Left renal pelvis (tissue), 4 donors: ENCODE data around the gene UBAC2. TPM values are rescaled to one million over a fixed set of nuclear protein-coding genes. Genes with fewer than 3 reads are reported as not detected.

Experiments used
- DNase-seq, 4 donors: peaks; one replicate each; pipeline ENCODE4 v3.0.0-alpha.2; 2013; ENCODE audit warnings: low read depth in 4 of 4, low spot score in 3 of 4
- polyA plus RNA-seq, 4 donors: library from polyadenylated mRNA; unstranded; fragments of 120-200 nt; gene quantifications; one replicate each; pipeline ENCODE4 v1.2.1, GENCODE V29; 2013; ENCODE audit not compliant: insufficient read length in 4 of 4

UBAC2 gene
- polyA plus RNA-seq, 4 donors = 74.5 to 107 (median 94.7) TPM

DNA sequence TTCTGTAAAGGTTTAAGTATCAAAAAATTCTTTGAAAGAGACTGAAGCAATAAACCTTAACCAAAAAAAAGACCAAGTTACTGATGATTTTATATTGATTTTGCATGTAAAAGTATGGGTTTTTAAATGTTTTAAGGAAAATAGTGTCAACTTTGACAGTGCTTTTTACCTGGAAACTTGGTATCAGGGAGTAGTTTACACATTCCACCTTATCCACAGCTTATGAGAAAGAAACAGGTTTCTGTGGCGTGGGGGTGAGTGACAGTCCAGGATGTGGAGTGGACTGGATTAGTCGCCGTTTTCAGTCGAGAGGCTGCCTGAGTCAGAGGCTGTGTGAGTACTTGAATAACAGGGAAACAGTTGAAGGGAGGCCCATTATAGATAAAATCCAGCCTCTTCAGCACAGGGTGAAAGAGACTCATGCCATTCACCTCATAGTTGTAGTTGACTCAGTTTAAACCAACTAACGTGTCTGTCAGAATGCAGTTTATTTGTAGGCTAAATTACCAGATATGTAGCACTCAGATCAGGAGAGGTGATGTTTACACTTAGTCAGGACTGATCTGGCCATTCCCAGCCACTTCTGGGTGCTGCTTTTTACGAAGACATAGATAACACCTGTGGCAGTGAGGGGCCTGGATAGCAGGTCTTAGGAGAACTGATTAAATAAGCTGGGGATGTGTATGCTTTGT, 107.1 kb downstream of the UBAC2 start:
- no peak for DNase-seq

GRCh38 chr13:99308471-99309087, 107.9 kb downstream of the UBAC2 start:
- no peak for DNase-seq

- DNase-seq = no peak
Measured at GRCh38 chr13:99310382-99311031, 109.9 kb downstream of the UBAC2 start.

DNA sequence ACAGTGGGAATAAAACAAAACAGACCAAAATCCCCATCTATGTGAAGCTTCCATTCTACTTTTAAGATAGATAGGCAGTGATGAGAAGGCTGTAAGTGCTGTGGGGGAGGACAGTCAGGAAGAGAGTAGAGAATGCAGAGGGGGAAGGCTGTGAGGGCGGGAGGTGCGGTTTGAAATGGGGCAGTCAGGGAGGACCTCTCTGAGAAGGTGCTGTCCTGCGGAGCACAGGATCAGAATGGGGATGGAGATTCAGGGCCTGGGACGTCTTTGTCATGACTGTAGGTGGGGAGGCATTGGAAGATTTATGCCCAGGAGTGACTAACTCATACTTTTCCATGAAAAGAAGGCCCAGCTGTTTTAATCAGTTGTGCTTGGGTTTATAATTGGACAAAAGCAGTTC, 110.5 kb downstream of the UBAC2 start:
- no peak for DNase-seq

DNA sequence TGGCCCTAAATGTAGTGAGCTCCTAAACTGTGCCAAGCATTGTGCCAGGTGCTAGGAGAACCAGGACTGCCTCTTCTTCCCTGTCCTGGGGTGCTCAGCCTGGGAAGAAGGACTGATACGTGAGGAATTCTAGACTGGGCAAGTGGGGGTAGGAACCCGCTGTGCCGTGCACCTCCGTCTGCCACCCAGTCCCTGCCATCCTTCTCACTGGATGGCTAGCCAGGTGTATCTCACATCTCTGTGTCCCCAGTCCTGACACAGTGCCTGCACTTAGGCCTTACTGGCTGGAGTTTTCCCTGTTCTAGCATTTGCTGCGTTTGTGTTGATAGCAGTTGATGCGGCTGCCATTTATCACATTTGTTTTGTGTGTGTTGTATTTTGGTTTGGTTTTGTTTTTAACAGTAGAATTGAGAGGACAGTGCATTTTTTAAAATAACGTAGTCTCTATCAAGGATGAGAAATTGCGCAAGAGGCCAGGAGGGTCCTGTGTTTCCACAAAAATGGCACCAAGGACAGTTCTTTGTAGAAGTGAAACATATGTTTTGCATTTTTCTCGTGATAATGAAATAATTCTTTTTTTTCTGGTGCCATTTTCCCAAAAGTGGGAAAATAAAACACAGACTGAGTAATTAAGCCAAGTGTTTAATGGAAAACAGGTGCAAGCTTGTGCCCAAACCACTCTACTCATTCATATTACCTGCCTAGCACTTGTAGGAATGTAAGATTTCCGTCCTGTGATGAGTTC, 111.3 kb downstream of the UBAC2 start:
- no peak for DNase-seq

- DNase-seq = no peak
Measured at GRCh38 chr13:99312493-99312883, 111.8 kb downstream of the UBAC2 start.

DNA sequence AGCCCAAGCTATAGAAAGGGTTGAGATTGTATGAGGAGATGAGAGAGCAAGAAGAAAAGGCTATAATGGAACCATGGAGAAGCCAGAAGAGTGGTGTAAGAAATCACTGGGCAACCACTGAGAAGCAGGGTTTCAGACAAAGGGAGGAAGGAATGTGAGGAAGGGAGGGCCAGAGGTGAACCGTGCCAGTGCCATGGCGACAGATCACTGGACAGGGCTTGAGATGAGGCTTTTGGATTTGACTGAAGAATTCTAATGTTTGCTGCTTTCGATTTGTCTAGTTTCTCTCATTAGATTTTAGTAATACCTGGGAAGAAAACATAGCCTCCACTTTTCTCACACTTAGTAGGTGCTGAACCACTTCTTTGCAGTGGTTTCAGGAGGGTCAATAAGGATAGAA, 112.8 kb downstream of the UBAC2 start:
- DNase-seq = no peak

- no peak for DNase-seq
Measured at GRCh38 chr13:99313941-99314340, 113.3 kb downstream of the UBAC2 start.

DNA sequence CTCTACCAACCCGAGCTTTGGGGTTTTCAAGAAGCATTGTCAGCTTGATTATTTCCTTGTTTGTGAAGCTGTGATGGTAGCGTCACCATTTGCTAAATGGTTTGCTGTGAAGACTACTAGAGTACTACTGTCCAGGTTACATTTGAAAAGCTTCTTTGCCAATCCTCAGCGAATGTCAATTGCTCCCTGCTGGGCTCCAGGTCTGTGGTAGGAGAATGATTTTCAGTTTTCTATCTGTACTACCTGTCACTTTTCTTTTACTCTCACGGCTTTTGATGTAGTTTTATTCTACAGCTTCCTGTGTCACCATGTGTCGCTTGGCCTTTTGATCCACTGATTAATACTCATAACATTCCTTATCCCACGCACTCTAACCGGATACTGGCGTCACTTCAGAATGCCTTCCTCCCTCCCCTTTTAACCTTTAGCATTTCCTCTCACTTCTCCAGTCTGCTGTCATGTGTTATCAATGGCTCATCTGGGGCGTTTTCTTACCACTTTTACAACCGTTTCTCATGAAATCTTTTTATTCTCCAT, 114.1 kb downstream of the UBAC2 start:
- no peak for DNase-seq

DNA sequence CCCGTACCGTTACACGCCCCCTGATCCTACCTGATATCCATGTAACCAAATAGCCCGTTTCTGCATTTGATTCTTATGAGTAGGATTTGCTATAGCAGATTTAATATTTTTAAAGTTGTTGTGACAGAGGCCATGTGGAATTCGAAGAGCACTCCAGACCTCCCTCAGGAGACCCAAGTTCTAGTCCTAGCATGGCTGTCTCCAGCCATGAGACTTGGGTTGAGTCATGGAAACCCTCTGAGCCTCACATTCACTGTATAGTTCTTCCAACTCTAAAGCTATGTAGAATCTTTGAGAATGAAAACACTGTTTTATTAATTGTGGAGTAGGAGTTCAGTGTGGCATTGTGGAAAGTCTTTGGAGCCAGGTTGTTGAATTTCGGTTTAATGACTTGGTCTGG, 114.5 kb downstream of the UBAC2 start:
- no peak for DNase-seq

DNA sequence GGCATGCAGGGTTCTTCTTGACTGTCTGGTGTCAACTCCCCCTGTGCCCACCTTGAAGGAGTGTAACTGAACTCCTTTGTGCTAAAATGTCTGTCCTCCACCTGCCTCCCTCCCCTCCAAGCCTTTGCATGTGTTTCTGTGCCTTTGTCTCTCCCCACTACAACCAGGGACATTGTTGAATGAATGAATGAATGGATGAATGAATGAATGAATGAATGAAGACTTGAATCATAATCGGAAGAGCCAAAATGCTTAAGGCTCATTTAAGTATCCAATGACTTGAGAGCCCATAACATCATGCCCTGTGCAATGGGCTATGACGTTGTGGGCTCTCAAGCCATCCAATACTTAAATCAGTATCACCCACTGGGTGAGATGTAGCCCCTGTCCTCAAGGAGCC, 115.6 kb downstream of the UBAC2 start:
- DNase-seq = no peak

GRCh38 chr13:99316657-99317256, 116.1 kb downstream of the UBAC2 start:
- no peak for DNase-seq

DNA sequence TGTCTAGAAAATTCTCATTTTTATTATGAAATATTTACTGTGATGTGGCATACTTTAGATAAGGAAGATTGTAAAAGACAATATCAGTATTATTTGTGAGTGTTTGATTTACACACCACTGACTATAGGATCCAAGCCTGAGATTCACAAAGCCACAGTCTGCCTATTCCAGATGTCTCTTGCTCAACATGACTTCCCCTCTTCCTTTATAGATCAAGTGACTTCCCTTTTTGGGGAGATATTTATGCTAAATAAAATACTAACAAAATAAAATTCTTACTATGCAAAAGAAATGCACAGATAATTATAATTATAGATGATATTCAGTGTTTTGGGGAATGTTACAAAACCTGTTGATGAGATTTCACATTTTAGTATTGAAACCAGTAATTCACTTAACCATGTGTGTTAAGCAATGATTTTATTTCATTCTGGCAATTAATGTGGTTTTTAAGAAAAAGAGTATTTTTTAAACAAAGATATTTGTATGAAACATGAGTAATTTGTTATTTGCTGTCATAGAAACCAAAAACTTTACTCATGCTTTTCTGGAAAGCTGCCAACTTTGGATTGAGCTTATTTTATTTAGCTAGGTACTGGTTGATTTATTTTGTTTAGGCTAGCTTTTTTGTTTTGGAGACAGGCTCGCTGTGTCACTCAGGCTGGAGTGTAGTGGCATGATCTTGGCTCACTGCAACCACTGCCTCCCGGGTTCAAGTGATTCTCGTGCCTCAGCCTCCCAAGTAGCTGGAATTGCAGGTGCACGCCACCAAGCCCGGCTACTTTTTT, 120.2 kb downstream of the UBAC2 start:
- no peak for DNase-seq

GRCh38 chr13:99321709-99322108, 121.1 kb downstream of the UBAC2 start:
- DNase-seq = no peak

DNA sequence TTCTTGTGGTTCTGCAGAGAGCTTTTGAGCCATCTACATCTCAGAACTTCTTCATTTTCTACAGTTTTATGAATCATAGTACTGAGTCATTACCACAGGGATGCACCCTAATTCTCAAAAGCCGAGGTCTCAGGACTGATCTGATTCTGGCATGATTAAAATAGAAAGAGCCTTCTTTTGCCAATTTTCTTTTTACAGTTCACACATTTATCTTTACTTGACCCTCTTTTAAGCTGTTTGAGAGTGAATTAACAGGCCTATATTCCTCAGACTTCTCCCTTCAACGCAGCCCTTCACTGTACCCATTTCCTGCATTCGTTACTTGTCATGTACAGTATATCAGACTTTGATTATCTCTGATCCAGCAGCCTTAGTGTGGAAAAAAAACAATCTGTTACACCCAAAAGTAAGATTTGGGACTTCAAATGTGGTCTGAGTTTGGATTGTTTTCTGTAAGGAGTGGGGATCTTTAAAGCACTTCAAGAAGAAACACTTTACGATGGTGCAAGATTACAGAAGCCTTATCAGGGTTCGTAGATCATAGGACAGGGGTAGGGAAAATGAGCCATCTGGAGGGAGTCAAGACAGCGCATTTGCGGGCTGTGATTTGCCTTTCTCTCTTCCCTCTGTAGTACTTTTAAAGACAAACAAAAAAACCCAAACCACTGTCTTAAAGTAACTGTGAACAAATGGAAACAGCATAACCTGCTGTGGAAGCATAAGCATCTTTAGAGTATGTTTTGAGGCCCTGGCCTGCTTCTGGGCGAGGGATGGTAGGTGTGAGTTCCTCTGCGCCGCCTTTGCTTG, 121.8 kb downstream of the UBAC2 start:
- DNase-seq = no peak

- no peak for DNase-seq
Measured at GRCh38 chr13:99323488-99323887, 122.8 kb downstream of the UBAC2 start.

GRCh38 chr13:99326012-99326411, 125.4 kb downstream of the UBAC2 start:
- DNase-seq = no peak

GRCh38 chr13:99327126-99327525, 126.5 kb downstream of the UBAC2 start:
- no peak for DNase-seq

DNA sequence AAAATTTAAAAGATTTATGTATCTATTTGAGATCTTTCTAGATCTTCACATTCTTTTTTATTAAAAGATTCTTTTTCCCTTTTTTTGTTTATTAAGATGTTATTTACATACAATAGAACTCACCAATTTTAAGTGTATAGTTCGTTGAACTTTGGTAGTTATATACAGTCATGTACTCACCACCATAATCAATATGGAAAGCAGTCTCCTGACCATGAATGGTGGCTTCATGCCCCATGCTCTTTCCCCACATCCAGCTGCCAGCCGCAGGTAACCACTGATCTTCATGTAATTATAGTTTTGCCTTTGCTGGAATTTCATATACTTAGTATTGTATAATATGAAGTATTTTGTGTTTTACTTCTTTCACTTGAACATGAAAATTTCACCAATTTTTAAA, 127.1 kb downstream of the UBAC2 start:
- DNase-seq = no peak
